Fibroblast of lung (primary cell): ENCODE results near the gene FANCL.

Experiments
- CTCF ChIP-seq, 2 donors: IDR thresholded peaks in 1 of 2; conservative IDR thresholded peaks in 1 of 2; 1 replicate in 1 of 2; 2 replicates in 1 of 2; pipeline ENCODE4 v1.5.1; 2011 to 2012; ENCODE audit warnings: low read length in 2 of 2, control low read depth in 1 of 2, inconsistent platforms in 1 of 2, low read depth in 1 of 2, mild to moderate bottlenecking in 1 of 2
- EZH2 ChIP-seq: IDR thresholded peaks from 2 replicates; pipeline ENCODE4 v1.5.1; 2012; ENCODE audit warnings: low read length, control low read depth, mild to moderate bottlenecking; ENCODE audit errors: missing control alignments

- TF ChIP-seq CTCF (conservative IDR thresholded peaks at IDR 0.05 in 1 of 2, IDR thresholded peaks at IDR 0.05 in 1 of 2; ENCODE audit: low read depth in 1 of 2, low read length in 2 of 2) (no peak), EZH2 (no peak)
Observed at GRCh38 chr2:58228299-58228698, 12.8 kb downstream of the FANCL start.
